Measurements from ENCODE around the gene EHMT1.

The EHMT1 gene

DNA sequence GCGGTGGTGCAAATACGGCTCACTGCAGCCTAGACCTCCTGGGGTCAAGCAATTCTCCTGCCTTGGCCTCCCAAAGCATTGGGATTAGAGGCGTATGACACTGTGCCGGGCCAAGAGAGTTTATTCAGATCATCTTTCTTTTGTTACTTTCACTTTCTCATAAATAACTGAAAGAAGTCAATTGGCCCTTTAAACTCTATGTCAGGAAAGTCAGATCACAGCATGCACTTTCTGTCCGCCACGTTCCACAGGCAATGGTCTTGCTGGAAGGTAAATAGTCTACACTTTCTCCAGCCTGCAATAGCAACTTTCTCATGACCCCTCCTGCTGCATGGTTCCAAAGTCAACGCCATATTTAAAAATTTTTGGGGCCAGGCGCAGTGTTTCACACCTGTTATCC lies 19.9 kb upstream of the EHMT1 start:
- POLR2A ChIA-PET = no interaction called here

DNA sequence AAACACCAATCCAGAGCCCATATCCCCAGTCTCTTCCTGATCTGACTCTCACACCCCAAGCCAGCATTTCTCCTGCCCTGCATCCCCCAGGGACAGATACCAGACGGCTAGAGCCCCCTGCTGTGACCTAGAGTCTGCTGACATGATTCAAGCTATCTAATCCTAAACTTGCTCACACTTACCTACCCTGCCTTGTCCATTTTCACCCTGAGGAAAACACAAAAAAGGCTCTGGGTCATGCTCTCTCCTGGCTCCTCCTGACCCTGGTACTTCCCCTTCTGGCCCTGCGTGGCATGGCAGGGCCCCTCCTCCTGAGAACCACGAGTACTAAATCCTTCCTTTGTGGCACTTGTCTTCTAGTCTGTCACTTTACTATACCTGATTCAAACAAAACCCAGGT lies 16.1 kb upstream of the EHMT1 start:
- no peak for TF ChIP-seq BHLHE40 (IDR thresholded peaks at IDR 0.05; ENCODE audit: borderline replicate concordance)
- no peak for TF ChIP-seq ARNT (IDR thresholded peaks at IDR 0.05)
- POLR2A ChIA-PET = interaction anchor here (0.9 to 2.1 kb wide), 4 partner anchors 12 to 23 kb away, joined by 3 to 7 read pairs (median 4); partner anchors contain the start of genes EHMT1 and ZMYND19
- CTCF ChIA-PET = interaction anchor here (1.4 to 2.1 kb wide), 2 partner anchors 12 to 23 kb away, joined by 3 to 6 read pairs; partner anchors contain the start of genes DPH7 and ZMYND19

More for the DNA sequence above, 19.9 kb upstream of the EHMT1 start:
- CTCF ChIA-PET = no interaction called here
- DNase-seq (ENCODE audit: extremely low spot score) = no peak
- TF ChIP-seq BHLHE40 (IDR thresholded peaks at IDR 0.05; ENCODE audit: borderline replicate concordance) (no peak), FOXA1 (IDR thresholded peaks at IDR 0.05) (no peak), FOXM1 (IDR thresholded peaks at IDR 0.05; ENCODE audit: borderline replicate concordance) (no peak), ZNF384 (IDR thresholded peaks at IDR 0.05) (no peak), NFRKB (IDR thresholded peaks at IDR 0.05) (no peak), HDGF (IDR thresholded peaks at IDR 0.05; ENCODE audit: borderline replicate concordance) (no peak), L3MBTL2 (conservative IDR thresholded peaks at IDR 0.05) (no peak), ELF4 (IDR thresholded peaks at IDR 0.05) (no peak), SP1 (IDR thresholded peaks at IDR 0.05) (no peak)
- TF ChIP-seq, protein P1, sequence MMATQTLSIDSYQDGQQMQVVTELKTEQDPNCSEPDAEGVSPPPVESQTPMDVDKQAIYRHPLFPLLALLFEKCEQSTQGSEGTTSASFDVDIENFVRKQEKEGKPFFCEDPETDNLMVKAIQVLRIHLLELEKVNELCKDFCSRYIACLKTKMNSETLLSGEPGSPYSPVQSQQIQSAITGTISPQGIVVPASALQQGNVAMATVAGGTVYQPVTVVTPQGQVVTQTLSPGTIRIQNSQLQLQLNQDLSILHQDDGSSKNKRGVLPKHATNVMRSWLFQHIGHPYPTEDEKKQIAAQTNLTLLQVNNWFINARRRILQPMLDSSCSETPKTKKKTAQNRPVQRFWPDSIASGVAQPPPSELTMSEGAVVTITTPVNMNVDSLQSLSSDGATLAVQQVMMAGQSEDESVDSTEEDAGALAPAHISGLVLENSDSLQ (IDR thresholded peaks at IDR 0.05) = no peak

DNA sequence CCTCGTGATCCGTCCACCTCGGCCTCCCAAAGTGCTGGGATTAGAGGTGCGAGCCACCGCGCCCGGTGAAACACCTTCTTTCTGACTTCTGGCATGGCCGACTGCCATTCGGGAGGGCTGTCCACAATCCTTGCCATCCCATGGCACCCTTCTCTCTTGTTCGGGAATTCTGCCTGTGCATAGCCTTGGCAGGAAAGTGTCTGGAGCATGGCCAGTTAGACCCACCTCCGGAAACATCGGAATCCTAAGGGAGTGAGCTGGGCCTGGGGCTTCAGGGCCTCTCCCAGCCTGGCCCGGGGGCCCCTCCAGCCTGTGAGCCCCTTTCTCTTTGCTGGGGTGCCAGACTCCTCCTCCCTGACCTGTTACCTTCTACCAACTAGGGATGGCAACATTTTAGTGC lies 14.9 kb upstream of the EHMT1 start:
- POLR2A ChIA-PET = interaction anchor here (1.5 to 2.1 kb wide), 2 partner anchors 15 to 181 kb away, joined by 4 to 7 read pairs; partner anchors contain the start of genes EHMT1, EXD3 and NOXA1
- TF ChIP-seq NFRKB (IDR thresholded peaks at IDR 0.05) = no peak
- no peak for TF ChIP-seq HDGF (IDR thresholded peaks at IDR 0.05; ENCODE audit: borderline replicate concordance)
- CTCF ChIA-PET = interaction anchor here (2.1 kb wide), 1 partner anchor 24 kb away, joined by 6 read pairs; the partner anchor contains the start of gene DPH7
- no peak for DNase-seq (ENCODE audit: extremely low spot score)

More for the DNA sequence above, 16.1 kb upstream of the EHMT1 start:
- no peak for DNase-seq (ENCODE audit: extremely low spot score)

DNA sequence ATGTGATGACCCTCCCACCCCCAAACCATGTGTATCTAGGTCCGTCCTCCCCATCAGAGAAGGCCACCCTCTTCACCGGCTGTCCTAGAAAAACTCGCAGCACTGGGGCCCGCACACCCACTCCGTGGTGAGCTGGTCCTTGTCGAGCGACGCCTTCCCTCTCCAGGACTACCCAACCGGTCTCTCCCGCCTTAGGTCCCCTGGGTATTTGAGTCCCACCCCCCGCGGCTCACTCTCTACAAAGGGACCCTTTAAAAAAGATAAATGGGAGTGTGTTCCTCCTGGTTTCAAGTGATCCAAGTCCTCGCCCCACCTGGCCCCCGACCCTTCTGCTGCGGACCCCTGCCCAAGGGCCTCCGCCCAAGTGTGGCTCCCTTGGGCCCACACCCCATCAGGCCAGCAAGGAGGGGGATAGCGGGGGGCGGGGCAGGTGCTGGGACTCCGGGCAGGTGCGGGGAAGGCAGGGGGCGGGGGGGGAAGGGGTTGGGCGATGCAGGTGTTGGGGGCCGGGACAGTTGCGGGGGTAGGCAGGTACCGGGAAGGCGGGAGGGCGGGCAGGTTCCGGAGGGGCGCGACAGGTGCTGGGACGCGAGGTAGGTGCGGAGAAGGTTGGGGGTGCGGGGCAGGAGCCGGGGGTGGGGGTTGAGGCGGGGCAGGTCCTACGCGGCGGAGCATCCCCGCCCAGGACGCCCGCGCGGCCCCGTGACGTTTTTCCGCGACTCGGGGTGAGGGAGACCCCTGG lies 14.3 kb upstream of the EHMT1 start:
- DNase-seq (ENCODE audit: extremely low spot score) = no peak
- POLR2A ChIA-PET = interaction anchor here (1.5 to 2.1 kb wide), 2 partner anchors 14 to 181 kb away, joined by 4 to 7 read pairs; partner anchors contain the start of genes EHMT1, EXD3 and NOXA1

DNA sequence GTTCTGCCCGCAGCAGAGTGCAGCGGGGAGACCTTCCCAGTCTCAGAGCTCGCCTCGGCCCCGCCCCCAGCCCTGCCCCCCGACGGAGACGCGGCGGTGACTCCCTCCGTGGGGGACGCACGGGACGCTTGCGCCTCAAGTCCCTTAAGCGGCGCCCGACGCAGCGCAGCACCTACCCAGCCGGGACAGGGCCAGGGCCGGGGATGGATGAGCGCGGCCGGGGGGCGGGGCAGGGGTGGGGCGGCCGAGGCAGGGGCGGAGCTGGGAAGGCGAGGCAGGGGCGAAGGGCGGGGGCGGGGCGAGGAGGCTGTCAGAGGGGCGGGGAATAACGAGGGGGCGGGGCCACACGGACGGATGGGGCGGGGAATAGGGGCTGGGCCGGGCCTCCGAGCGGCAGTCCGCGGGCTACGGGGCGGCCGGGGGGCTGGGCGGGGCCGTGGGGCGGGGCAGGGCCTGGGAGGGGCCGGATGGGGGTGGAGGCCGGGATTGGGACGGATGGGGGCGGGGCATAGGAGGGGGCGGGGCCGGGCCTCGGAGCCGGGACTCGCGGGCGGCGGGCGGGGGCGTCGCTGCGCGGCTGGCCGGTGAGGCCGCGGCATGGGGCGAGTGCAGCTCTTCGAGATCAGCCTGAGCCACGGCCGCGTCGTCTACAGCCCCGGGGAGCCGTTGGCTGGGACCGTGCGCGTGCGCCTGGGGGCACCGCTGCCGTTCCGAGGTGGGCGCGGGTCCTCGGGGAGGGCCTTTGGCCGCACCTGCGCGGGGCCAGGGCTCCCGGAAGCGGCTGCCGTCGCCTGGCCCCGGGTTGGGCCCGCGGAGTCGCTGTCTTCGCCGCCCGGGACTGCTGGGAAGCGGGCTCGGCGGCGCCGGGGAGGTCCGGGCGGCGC lies 13.4 kb upstream of the EHMT1 start, which contains the start of gene ARRDC1:
Gene ARRDC1, plus strand, starts transcription at position 566 of the 884 bp plus-strand sequence. Its CDS starts 32 bp downstream, at position 598.
- POLR2A ChIA-PET = interaction anchor here (0.6 to 1.0 kb wide), 5 partner anchors 13 to 27 kb away, joined by 3 to 6 read pairs (median 3); partner anchors contain the start of genes DPH7, EHMT1 and ZMYND19
- CTCF ChIA-PET = no interaction called here
- DNase-seq (ENCODE audit: extremely low spot score) = peak; percentile 98
- TF ChIP-seq TARDBP (IDR thresholded peaks at IDR 0.05) (no peak), SP1 (IDR thresholded peaks at IDR 0.05) (no peak)

More for the DNA sequence above, 14.3 kb upstream of the EHMT1 start:
- no peak for TF ChIP-seq LEF1 (IDR thresholded peaks at IDR 0.05; ENCODE audit: borderline replicate concordance)
- no peak for TF ChIP-seq SP1 (IDR thresholded peaks at IDR 0.05)
- no peak for TF ChIP-seq SUZ12 (IDR thresholded peaks at IDR 0.05)
- TF ChIP-seq TARDBP (IDR thresholded peaks at IDR 0.05) = no peak
- no peak for TF ChIP-seq HDGF (IDR thresholded peaks at IDR 0.05; ENCODE audit: borderline replicate concordance)
- no peak for TF ChIP-seq ARNT (IDR thresholded peaks at IDR 0.05)
- TF ChIP-seq BHLHE40 (IDR thresholded peaks at IDR 0.05; ENCODE audit: borderline replicate concordance) = no peak
- TF ChIP-seq NFRKB (IDR thresholded peaks at IDR 0.05) = no peak
- TF ChIP-seq CTBP1 (IDR thresholded peaks at IDR 0.05; ENCODE audit: borderline replicate concordance) = no peak
- TF ChIP-seq FOXA1 (IDR thresholded peaks at IDR 0.05) = no peak
- TF ChIP-seq ZNF384 (IDR thresholded peaks at IDR 0.05) = no peak
- no peak for TF ChIP-seq FOXK2 (IDR thresholded peaks at IDR 0.05)
- no peak for TF ChIP-seq FOXM1 (IDR thresholded peaks at IDR 0.05; ENCODE audit: borderline replicate concordance)
- TF ChIP-seq ELF4 (IDR thresholded peaks at IDR 0.05) = no peak
- CTCF ChIA-PET = no interaction called here

DNA sequence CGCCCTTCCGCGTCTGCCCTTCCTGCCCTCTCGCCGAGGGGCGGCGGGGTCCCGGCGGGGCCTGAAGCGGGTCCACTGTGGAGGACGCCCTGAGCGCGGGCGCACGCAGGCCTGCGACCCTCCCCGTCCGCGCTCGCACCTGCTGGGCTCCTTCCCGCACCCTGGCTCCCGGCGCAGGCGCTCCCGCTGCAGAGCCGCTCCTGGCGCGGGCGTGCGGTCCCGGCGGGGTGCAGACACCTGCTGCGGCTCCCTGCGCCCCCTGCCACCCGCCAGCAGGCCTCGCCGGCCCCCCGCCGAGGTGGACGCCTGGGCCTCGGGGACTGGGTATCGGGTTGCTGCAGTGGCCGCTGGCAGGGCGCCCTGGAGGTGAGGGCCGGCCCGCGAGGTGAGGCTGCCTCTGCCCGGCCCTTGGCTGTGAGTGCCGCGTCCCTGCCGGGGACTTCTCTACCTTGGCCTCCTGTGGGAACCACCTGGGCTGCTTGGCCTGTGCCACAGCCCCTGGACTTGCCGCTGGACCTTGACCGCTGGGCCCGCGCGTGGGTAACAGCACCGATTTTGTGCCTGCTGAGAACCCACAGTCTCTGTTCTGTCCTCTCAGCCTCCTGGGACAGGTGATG lies 12.7 kb upstream of the EHMT1 start:
- POLR2A ChIA-PET = interaction anchor here (1.0 kb wide), 1 partner anchor 13 kb away, joined by 3 read pairs; the partner anchor contains the start of gene EHMT1
- no peak for DNase-seq (ENCODE audit: extremely low spot score)
- CTCF ChIA-PET = no interaction called here
- TF ChIP-seq LEF1 (IDR thresholded peaks at IDR 0.05; ENCODE audit: borderline replicate concordance) (no peak), FOXM1 (IDR thresholded peaks at IDR 0.05; ENCODE audit: borderline replicate concordance) (no peak), CTBP1 (IDR thresholded peaks at IDR 0.05; ENCODE audit: borderline replicate concordance) (no peak), ARNT (IDR thresholded peaks at IDR 0.05) (no peak), HDGF (IDR thresholded peaks at IDR 0.05; ENCODE audit: borderline replicate concordance) (no peak), ZNF384 (IDR thresholded peaks at IDR 0.05) (no peak), L3MBTL2 (conservative IDR thresholded peaks at IDR 0.05) (no peak), FOXA1 (IDR thresholded peaks at IDR 0.05) (no peak), NFRKB (IDR thresholded peaks at IDR 0.05) (no peak), SP1 (IDR thresholded peaks at IDR 0.05) (no peak), BHLHE40 (IDR thresholded peaks at IDR 0.05; ENCODE audit: borderline replicate concordance) (no peak), ELF4 (IDR thresholded peaks at IDR 0.05) (no peak), TARDBP (IDR thresholded peaks at IDR 0.05) (no peak), SUZ12 (IDR thresholded peaks at IDR 0.05) (no peak), FOXK2 (IDR thresholded peaks at IDR 0.05) (no peak)
- TF ChIP-seq, protein P1 (IDR thresholded peaks at IDR 0.05) = no peak

Measured in HEK293T (cell line).